ENCODE results near the gene TNNT2. TPM values are rescaled to one million over a fixed set of nuclear protein-coding genes. Genes with fewer than 3 reads are reported as not detected.

The TNNT2 gene
- total and polyA plus RNA-seq, 7 experiments from 2014 or later, result not detected

DNA sequence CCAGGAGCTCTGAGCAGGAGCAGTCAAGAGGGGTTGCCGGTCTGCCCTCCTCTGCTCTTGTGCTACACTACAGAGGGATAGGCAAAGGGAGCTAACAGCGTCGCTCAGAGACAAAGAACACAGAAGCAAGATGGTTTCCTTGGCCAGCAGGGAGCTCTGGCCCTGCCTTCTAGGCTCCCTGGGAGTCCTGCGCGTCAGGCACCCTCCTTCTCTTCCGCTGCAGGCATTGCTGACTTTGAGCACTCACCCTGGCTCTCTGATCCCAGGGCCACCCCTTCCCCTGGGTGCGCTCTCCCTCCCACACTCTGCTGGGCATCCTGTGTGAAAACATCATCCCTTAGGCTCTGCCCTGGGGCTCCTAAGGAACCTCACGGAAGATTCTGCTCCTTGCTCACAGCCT lies 43.6 kb upstream of the TNNT2 start:
- DNase-seq (no peak), ATAC-seq (no peak)
- Histone ChIP-seq H3K4me3 (ENCODE audit: low read length) (no peak overlapping the region), H3K4me1 (ENCODE audit: control insufficient read depth in 2 of 2, insufficient read depth in 2 of 2, low read length in 2 of 2) (no peaks in the 10 kb centered on the region), H3K27me3 (ENCODE audit: control insufficient read depth in 2 of 2, insufficient read depth in 2 of 2, low read length in 2 of 2) (no peaks in the 10 kb centered on the region), H3K27ac (ENCODE audit: low read depth, low read length) (no peak overlapping the region), H3K36me3 (ENCODE audit: control insufficient read depth in 2 of 3, insufficient read depth in 3 of 3, low read length in 3 of 3) (no peaks in the 10 kb centered on the region), H3K9me3 (ENCODE audit: control insufficient read depth in 2 of 3, low read length in 3 of 3) (no peaks in the 10 kb centered on the region)
- Mint-ChIP-seq H3K9me3 (peaks cover 0 to 2% (median 0%) of the 10 kb centered on the region in 11 donors), H3K27me3 (peaks cover 0 to 15% (median 5%) of the 10 kb centered on the region in 5 donors), H3K36me3 (no peaks in the 10 kb centered on the region), H3K4me1 (peaks cover 0 to 2% (median 0%) of the 10 kb centered on the region in 7 donors), H3K27ac (no peak overlapping the region), H3K4me3 (no peak overlapping the region)
- intact Hi-C loops (cut with micrococcal nuclease), result no loop called here
- POLR2A ChIA-PET, result no interaction called here
- CTCF ChIA-PET, result no interaction called here

DNA sequence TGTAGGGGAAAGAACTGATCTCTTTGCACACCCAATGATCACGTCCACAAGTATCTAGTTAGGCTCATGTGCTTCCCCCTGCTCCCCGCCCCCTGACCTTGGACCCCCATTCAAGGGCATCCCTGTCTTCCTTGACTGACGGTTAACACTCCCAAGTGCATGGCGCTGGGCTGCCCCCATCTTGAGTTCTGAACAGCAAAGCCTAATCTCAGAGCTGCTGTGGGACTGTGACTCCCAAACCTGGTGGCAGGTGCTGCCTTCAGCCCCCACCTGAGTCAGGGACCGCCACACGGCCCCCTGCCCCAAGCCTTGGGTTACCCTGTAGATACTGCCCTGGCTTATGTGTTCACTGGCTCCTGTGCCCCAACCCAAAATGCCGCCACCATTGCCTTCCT lies 43.1 kb upstream of the TNNT2 start:
- Histone ChIP-seq H3K36me3 (ENCODE audit: control insufficient read depth in 2 of 3, insufficient read depth in 3 of 3, low read length in 3 of 3) (no peaks in the 10 kb centered on the region), H3K4me1 (ENCODE audit: control insufficient read depth in 2 of 2, insufficient read depth in 2 of 2, low read length in 2 of 2) (no peaks in the 10 kb centered on the region), H3K27ac (ENCODE audit: low read depth, low read length) (no peak overlapping the region), H3K9me3 (ENCODE audit: control insufficient read depth in 2 of 3, low read length in 3 of 3) (no peaks in the 10 kb centered on the region), H3K4me3 (ENCODE audit: low read length) (no peak overlapping the region), H3K27me3 (ENCODE audit: control insufficient read depth in 2 of 2, insufficient read depth in 2 of 2, low read length in 2 of 2) (no peaks in the 10 kb centered on the region)
- Mint-ChIP-seq H3K9me3 (peaks cover 0 to 2% (median 0%) of the 10 kb centered on the region in 11 donors), H3K4me3 (no peak overlapping the region), H3K4me1 (no peaks in the 10 kb centered on the region), H3K27ac (no peak overlapping the region), H3K27me3 (peaks cover 0 to 15% (median 5%) of the 10 kb centered on the region in 5 donors), H3K36me3 (no peaks in the 10 kb centered on the region)
- ChIA-PET POLR2A (no interaction called here), CTCF (no interaction called here)
- intact Hi-C loops (cut with micrococcal nuclease), result no loop called here
- DNase-seq, result no peak
- no peak for ATAC-seq

DNA sequence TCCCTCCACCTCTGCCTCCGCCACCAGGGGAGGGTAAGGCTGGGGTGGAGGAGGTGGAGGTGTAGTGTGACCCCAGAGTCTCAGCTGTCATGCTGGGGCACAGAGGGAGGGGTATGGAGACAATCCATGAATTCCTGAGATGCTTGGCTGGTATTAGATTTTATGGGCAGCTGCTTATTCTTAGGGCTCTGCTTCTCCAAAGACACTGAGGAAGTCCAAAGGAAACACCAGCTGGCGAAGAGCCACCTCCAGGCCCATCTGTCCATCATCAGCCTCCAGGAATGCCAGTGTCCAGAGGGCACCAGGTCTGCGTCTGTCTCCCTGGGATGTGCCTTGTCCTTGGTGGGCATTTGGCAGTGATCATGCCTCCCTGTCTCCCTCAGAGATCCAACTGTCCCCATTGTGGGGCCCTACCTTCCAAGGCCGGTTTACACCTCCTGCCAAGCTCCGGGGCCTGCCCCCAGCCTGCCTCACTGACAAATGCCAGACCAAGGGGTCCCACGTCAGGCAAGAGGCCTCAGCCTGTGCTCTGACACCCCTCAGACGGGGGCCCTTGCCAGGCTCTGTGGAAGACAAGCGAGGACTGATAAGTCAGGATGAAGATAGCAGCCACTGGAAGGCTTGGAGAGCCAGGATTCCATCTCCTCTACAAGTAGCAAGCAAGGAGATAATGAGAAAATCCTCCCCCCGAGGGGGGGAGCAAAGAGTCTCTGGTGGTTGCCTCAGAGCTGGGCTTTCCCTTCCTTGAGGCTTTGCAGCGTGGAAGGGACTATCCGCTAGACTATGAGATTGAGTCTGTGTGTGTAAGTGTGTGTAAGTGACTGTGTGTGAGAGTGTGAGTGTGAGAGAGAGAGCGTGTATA lies 42.5 kb upstream of the TNNT2 start:
- ChIA-PET CTCF (no interaction called here), POLR2A (no interaction called here)
- H3K36me3 Mint-ChIP-seq, result no peaks in the 10 kb centered on the region

GRCh38 chr1:201419256-201419655 lies 41.8 kb upstream of the TNNT2 start:
- H3K27ac ChIP-seq (ENCODE audit: low read depth, low read length), result no peak overlapping the region
- ChIA-PET POLR2A (no interaction called here), CTCF (no interaction called here)
- H3K4me1 ChIP-seq (ENCODE audit: control insufficient read depth in 2 of 2, insufficient read depth in 2 of 2, low read length in 2 of 2), result no peaks in the 10 kb centered on the region
- Mint-ChIP-seq H3K4me3 (no peak overlapping the region), H3K27ac (no peak overlapping the region), H3K9me3 (peaks cover 0 to 4% (median 0%) of the 10 kb centered on the region in 11 donors), H3K36me3 (no peaks in the 10 kb centered on the region), H3K4me1 (no peaks in the 10 kb centered on the region), H3K27me3 (peaks cover 0 to 18% (median 8%) of the 10 kb centered on the region in 5 donors)
- ATAC-seq (no peak), DNase-seq (no peak)
- no peak overlapping the region for H3K4me3 ChIP-seq (ENCODE audit: low read length)
- H3K9me3 ChIP-seq (ENCODE audit: control insufficient read depth in 2 of 3, low read length in 3 of 3), result no peaks in the 10 kb centered on the region
- intact Hi-C loops (cut with micrococcal nuclease), result no loop called here
- H3K27me3 ChIP-seq (ENCODE audit: control insufficient read depth in 2 of 2, insufficient read depth in 2 of 2, low read length in 2 of 2), result no peaks in the 10 kb centered on the region
- H3K36me3 ChIP-seq (ENCODE audit: control insufficient read depth in 2 of 3, insufficient read depth in 3 of 3, low read length in 3 of 3), result no peaks in the 10 kb centered on the region

More for the DNA sequence above, 42.5 kb upstream of the TNNT2 start:
- H3K27me3 ChIP-seq (ENCODE audit: control insufficient read depth in 2 of 2, insufficient read depth in 2 of 2, low read length in 2 of 2), result no peaks in the 10 kb centered on the region
- H3K36me3 ChIP-seq (ENCODE audit: control insufficient read depth in 2 of 3, insufficient read depth in 3 of 3, low read length in 3 of 3), result no peaks in the 10 kb centered on the region
- Mint-ChIP-seq H3K9me3 (peaks cover 0 to 2% (median 0%) of the 10 kb centered on the region in 11 donors), H3K27me3 (peaks cover 0 to 17% (median 8%) of the 10 kb centered on the region in 5 donors), H3K4me3 (no peak overlapping the region), H3K27ac (no peak overlapping the region), H3K4me1 (no peaks in the 10 kb centered on the region)
- ATAC-seq, result no peak
- no peak overlapping the region for H3K27ac ChIP-seq (ENCODE audit: low read depth, low read length)
- no peak overlapping the region for H3K4me3 ChIP-seq (ENCODE audit: low read length)
- no peak for DNase-seq
- intact Hi-C loops (cut with micrococcal nuclease), result no loop called here
- no peaks in the 10 kb centered on the region for H3K4me1 ChIP-seq (ENCODE audit: control insufficient read depth in 2 of 2, insufficient read depth in 2 of 2, low read length in 2 of 2)
- no peaks in the 10 kb centered on the region for H3K9me3 ChIP-seq (ENCODE audit: control insufficient read depth in 2 of 3, low read length in 3 of 3)

DNA sequence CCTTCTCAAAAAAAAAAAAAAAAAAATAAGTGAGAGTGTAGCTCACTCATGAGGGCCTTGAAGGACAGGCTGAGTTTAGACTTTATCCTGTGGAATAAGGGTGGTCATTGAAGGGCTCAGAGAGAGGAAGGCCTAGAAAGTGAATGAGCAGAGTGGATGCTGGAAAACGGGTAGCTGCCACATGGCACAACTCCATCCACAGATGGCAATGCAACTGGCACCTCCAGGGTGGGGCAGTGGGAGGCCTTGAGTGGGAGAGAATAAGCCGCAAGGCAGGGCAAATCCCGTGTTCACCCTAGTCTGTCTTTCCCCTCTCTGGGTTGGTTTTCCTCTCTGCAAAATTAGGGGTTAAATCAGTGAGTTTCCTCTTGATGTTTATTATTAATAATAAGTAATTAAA lies 41.0 kb upstream of the TNNT2 start:
- intact Hi-C loops (cut with micrococcal nuclease), result no loop called here
- ChIA-PET CTCF (no interaction called here), POLR2A (no interaction called here)
- Mint-ChIP-seq H3K36me3 (no peaks in the 10 kb centered on the region), H3K4me1 (no peaks in the 10 kb centered on the region), H3K27ac (no peak overlapping the region), H3K27me3 (peaks cover 0 to 18% (median 8%) of the 10 kb centered on the region in 5 donors), H3K4me3 (no peak overlapping the region), H3K9me3 (peaks cover 0 to 4% (median 0%) of the 10 kb centered on the region in 11 donors)
- Histone ChIP-seq H3K9me3 (ENCODE audit: control insufficient read depth in 2 of 3, low read length in 3 of 3) (no peaks in the 10 kb centered on the region), H3K27ac (ENCODE audit: low read depth, low read length) (no peak overlapping the region), H3K27me3 (ENCODE audit: control insufficient read depth in 2 of 2, insufficient read depth in 2 of 2, low read length in 2 of 2) (no peaks in the 10 kb centered on the region), H3K36me3 (ENCODE audit: control insufficient read depth in 2 of 3, insufficient read depth in 3 of 3, low read length in 3 of 3) (no peaks in the 10 kb centered on the region), H3K4me1 (ENCODE audit: control insufficient read depth in 2 of 2, insufficient read depth in 2 of 2, low read length in 2 of 2) (no peaks in the 10 kb centered on the region), H3K4me3 (ENCODE audit: low read length) (no peak overlapping the region)
- DNase-seq, result no peak
- no peak for ATAC-seq

DNA sequence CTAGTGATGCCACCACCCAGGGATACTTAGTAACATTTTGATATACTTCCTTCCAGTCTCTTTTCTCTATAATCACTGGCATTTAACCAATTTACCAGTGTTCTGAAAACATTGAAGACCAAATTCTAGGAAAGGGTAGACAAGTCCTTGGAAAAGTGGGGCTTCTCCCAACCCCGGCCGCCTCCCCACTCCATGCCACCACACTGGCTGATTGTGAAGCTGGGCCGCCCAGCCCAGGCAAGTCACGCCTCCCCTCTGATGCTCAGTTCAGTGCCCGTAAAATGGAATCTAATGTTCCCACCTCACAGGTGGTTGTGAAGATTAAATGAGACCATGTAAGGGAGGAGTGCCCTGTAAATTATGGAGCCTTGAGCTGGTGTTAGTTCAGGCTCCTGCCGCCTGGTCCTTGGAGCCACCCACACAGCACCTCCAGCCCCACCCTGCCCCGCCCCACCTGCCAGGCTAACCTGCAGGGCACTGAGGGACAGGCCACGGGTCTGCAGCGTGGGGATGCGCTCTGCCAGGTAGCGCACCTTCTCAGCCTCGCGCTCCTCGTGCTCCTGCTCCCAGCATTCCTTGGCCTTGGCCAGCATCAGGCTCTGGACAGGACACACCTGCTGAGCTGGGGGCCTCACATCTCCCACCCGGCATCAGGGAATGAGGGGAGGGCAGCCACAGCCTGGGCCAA lies 36.7 kb upstream of the TNNT2 start:
- Mint-ChIP-seq H3K4me1 (no peaks in the 10 kb centered on the region), H3K27me3 (peaks cover 0 to 25% (median 6%) of the 10 kb centered on the region in 5 donors), H3K27ac (no peak overlapping the region), H3K9me3 (peaks cover 0 to 4% (median 0%) of the 10 kb centered on the region in 11 donors), H3K4me3 (no peak overlapping the region), H3K36me3 (no peaks in the 10 kb centered on the region)
- H3K27ac ChIP-seq (ENCODE audit: low read depth, low read length), result no peak overlapping the region
- ATAC-seq, result no peak
- no peaks in the 10 kb centered on the region for H3K4me1 ChIP-seq (ENCODE audit: control insufficient read depth in 2 of 2, insufficient read depth in 2 of 2, low read length in 2 of 2)
- H3K27me3 ChIP-seq (ENCODE audit: control insufficient read depth in 2 of 2, insufficient read depth in 2 of 2, low read length in 2 of 2), result no peaks in the 10 kb centered on the region
- no peak overlapping the region for H3K4me3 ChIP-seq (ENCODE audit: low read length)
- H3K36me3 ChIP-seq (ENCODE audit: control insufficient read depth in 2 of 3, insufficient read depth in 3 of 3, low read length in 3 of 3), result no peaks in the 10 kb centered on the region
- CTCF ChIA-PET, result no interaction called here
- DNase-seq, result no peak
- intact Hi-C loops (cut with micrococcal nuclease), result no loop called here
- POLR2A ChIA-PET, result no interaction called here
- H3K9me3 ChIP-seq (ENCODE audit: control insufficient read depth in 2 of 3, low read length in 3 of 3), result no peaks in the 10 kb centered on the region

Measured in naive thymus-derived CD4-positive, alpha-beta T cell (primary cell).